Measurements from ENCODE around the gene HNRNPM. TPM values are rescaled to one million over a fixed set of nuclear protein-coding genes. Genes with fewer than 3 reads are reported as not detected.

HNRNPM gene
- total RNA-seq, 5 donors from 2014 or later (not counting 1 experiment from before 2014, with no cell fraction given) = 200 to 272 (median 213) TPM

DNA sequence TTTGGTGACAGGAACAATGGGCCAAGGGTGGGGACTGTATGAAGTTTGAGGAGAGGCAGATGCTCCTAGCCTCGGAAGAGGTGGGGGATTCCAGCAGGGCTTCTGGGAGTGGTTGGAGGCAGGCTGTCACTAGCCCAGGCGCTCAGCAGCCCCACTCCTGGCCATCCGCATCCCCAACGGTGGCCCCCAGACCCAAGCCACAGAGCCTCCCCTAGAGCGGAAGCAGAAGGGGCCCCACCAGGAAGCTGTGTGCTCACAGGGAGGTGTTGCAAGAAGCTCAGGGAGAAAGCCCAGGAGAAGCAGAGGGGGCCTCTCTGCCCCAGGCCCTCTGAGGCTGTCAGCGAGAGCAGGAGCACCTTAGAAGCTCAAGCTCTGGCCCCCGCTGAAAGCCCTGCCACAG is 49.4 kb downstream of the HNRNPM start:
- Mint-ChIP-seq H3K27ac (peak overlapping the region; percentile 69 to 84), H3K4me3 (peak overlapping the region in 1 of 3 donors; percentile 34), H3K4me1 (peaks cover 18 to 25% (median 22%) of the 10 kb centered on the region in 3 donors), H3K27me3 (no peaks in the 10 kb centered on the region), H3K9me3 (no peaks in the 10 kb centered on the region), H3K36me3 (peaks cover 3% of the 10 kb centered on the region)
- Histone ChIP-seq H3K36me3 (ENCODE audit: control insufficient read depth in 2 of 2, extremely low read depth in 1 of 2, insufficient read depth in 1 of 2, low read length in 1 of 2) (peaks cover 5% of the 10 kb centered on the region in 2 donors), H3K4me1 (ENCODE audit: control insufficient read depth in 1 of 2, extremely low read depth in 1 of 2, insufficient read depth in 2 of 2, low read length in 2 of 2) (peaks cover 12 to 27% of the 10 kb centered on the region in 2 experiments), H3K9me3 (no peaks in the 10 kb centered on the region), H3K4me3 (ENCODE audit: control insufficient read depth in 1 of 2, extremely low read depth in 1 of 2, low read length in 1 of 2) (peak overlapping the region in 1 of 2 donors; percentile 20), H3K27me3 (replicated peaks in 1 of 2; ENCODE audit: control insufficient read depth in 2 of 2, extremely low read depth in 1 of 2, insufficient read depth in 2 of 2, low read length in 1 of 2) (no peaks in the 10 kb centered on the region), H3K27ac (ENCODE audit: low read length) (peak overlapping the region; percentile 38)
- ChIA-PET CTCF (no interaction called here), POLR2A (no interaction called here)
- 9% methylated on average over 4 of the region's 7 CpGs for WGBS (ENCODE audit: insufficient coverage)
- DNase-seq (peak in 2 of 35 experiments; percentile 27 to 28), ATAC-seq (replicated peaks in 1 of 4) (peak; percentile 24 to 71 (median 50))

- H3K4me1 Mint-ChIP-seq = peaks cover 27 to 35% (median 31%) of the 10 kb centered on the region in 3 donors
- no peak overlapping the region for H3K4me3 Mint-ChIP-seq
- DNase-seq = no peak
- no peaks in the 10 kb centered on the region for H3K9me3 ChIP-seq
- H3K9me3 Mint-ChIP-seq = no peaks in the 10 kb centered on the region
- no peaks in the 10 kb centered on the region for H3K27me3 Mint-ChIP-seq
- no peak for ATAC-seq (replicated peaks in 1 of 4)
- ChIA-PET POLR2A (no interaction called here), CTCF (no interaction called here)
- H3K27ac ChIP-seq (ENCODE audit: low read length) = no peak overlapping the region
- H3K36me3 Mint-ChIP-seq = no peaks in the 10 kb centered on the region
- no peaks in the 10 kb centered on the region for H3K27me3 ChIP-seq (replicated peaks in 1 of 2; ENCODE audit: control insufficient read depth in 2 of 2, extremely low read depth in 1 of 2, insufficient read depth in 2 of 2, low read length in 1 of 2)
- H3K4me1 ChIP-seq (ENCODE audit: control insufficient read depth in 1 of 2, extremely low read depth in 1 of 2, insufficient read depth in 2 of 2, low read length in 2 of 2) = peaks cover 27 to 47% of the 10 kb centered on the region in 2 experiments
- 95% methylated on average over 21 of the region's 22 CpGs for WGBS (ENCODE audit: insufficient coverage)
- H3K4me3 ChIP-seq (ENCODE audit: control insufficient read depth in 1 of 2, extremely low read depth in 1 of 2, low read length in 1 of 2) = no peak overlapping the region
- H3K27ac Mint-ChIP-seq = no peak overlapping the region
- peaks cover 0 to under 1% of the 10 kb centered on the region in 2 donors for H3K36me3 ChIP-seq (ENCODE audit: control insufficient read depth in 2 of 2, extremely low read depth in 1 of 2, insufficient read depth in 1 of 2, low read length in 1 of 2)
Observed at GRCh38 chr19:8498295-8498694, 53.5 kb downstream of the HNRNPM start.

- no peak overlapping the region for H3K27ac ChIP-seq (ENCODE audit: low read length)
- no peaks in the 10 kb centered on the region for H3K27me3 Mint-ChIP-seq
- H3K9me3 Mint-ChIP-seq = no peaks in the 10 kb centered on the region
- 92% methylated on average over 33 of the region's 41 CpGs for WGBS (ENCODE audit: insufficient coverage)
- no peak overlapping the region for H3K4me3 Mint-ChIP-seq
- H3K4me1 ChIP-seq (ENCODE audit: control insufficient read depth in 1 of 2, extremely low read depth in 1 of 2, insufficient read depth in 2 of 2, low read length in 2 of 2) = peaks cover 25 to 42% of the 10 kb centered on the region in 2 experiments
- no peaks in the 10 kb centered on the region for H3K36me3 ChIP-seq (ENCODE audit: control insufficient read depth in 2 of 2, extremely low read depth in 1 of 2, insufficient read depth in 1 of 2, low read length in 1 of 2)
- no peak for DNase-seq
- H3K4me1 Mint-ChIP-seq = peaks cover 21 to 33% (median 26%) of the 10 kb centered on the region in 3 donors
- ChIA-PET POLR2A (no interaction called here), CTCF (no interaction called here)
- no peaks in the 10 kb centered on the region for H3K9me3 ChIP-seq
- H3K4me3 ChIP-seq (ENCODE audit: control insufficient read depth in 1 of 2, extremely low read depth in 1 of 2, low read length in 1 of 2) = no peak overlapping the region
- no peak for ATAC-seq (replicated peaks in 1 of 4)
- no peaks in the 10 kb centered on the region for H3K36me3 Mint-ChIP-seq
- H3K27ac Mint-ChIP-seq = no peak overlapping the region
- H3K27me3 ChIP-seq (replicated peaks in 1 of 2; ENCODE audit: control insufficient read depth in 2 of 2, extremely low read depth in 1 of 2, insufficient read depth in 2 of 2, low read length in 1 of 2) = no peaks in the 10 kb centered on the region
Observed at GRCh38 chr19:8499048-8499833, 54.5 kb downstream of the HNRNPM start.

- Mint-ChIP-seq H3K9me3 (no peaks in the 10 kb centered on the region), H3K27me3 (no peaks in the 10 kb centered on the region), H3K36me3 (no peaks in the 10 kb centered on the region), H3K4me1 (peaks cover 21 to 30% (median 25%) of the 10 kb centered on the region in 3 donors), H3K27ac (peak overlapping the region in 1 of 2 donors; percentile 61), H3K4me3 (peak overlapping the region in 1 of 3 donors; percentile 16)
- no peak for DNase-seq
- WGBS (ENCODE audit: insufficient coverage) = 72% methylated on average over 6 of the region's 7 CpGs
- peaks cover 23 to 38% of the 10 kb centered on the region in 2 experiments for H3K4me1 ChIP-seq (ENCODE audit: control insufficient read depth in 1 of 2, extremely low read depth in 1 of 2, insufficient read depth in 2 of 2, low read length in 2 of 2)
- H3K9me3 ChIP-seq = no peaks in the 10 kb centered on the region
- ChIA-PET POLR2A (no interaction called here), CTCF (no interaction called here)
- no peaks in the 10 kb centered on the region for H3K27me3 ChIP-seq (replicated peaks in 1 of 2; ENCODE audit: control insufficient read depth in 2 of 2, extremely low read depth in 1 of 2, insufficient read depth in 2 of 2, low read length in 1 of 2)
- no peak overlapping the region for H3K27ac ChIP-seq (ENCODE audit: low read length)
- no peaks in the 10 kb centered on the region for H3K36me3 ChIP-seq (ENCODE audit: control insufficient read depth in 2 of 2, extremely low read depth in 1 of 2, insufficient read depth in 1 of 2, low read length in 1 of 2)
- ATAC-seq (replicated peaks in 1 of 4) = no peak
- no peak overlapping the region for H3K4me3 ChIP-seq (ENCODE audit: control insufficient read depth in 1 of 2, extremely low read depth in 1 of 2, low read length in 1 of 2)
Observed at GRCh38 chr19:8500158-8500557, 55.4 kb downstream of the HNRNPM start.

GRCh38 chr19:8501516-8501915 is 56.7 kb downstream of the HNRNPM start:
- CTCF ChIA-PET = no interaction called here
- no peak overlapping the region for H3K4me3 Mint-ChIP-seq

GRCh38 chr19:8501981-8502380 is 57.2 kb downstream of the HNRNPM start:
- Mint-ChIP-seq H3K4me3 (no peak overlapping the region), H3K36me3 (no peaks in the 10 kb centered on the region), H3K9me3 (no peaks in the 10 kb centered on the region), H3K27ac (no peak overlapping the region), H3K27me3 (no peaks in the 10 kb centered on the region), H3K4me1 (peaks cover 24 to 28% (median 26%) of the 10 kb centered on the region in 3 donors)
- ChIA-PET POLR2A (no interaction called here), CTCF (no interaction called here)
- no peak for ATAC-seq (replicated peaks in 1 of 4)
- Histone ChIP-seq H3K27me3 (replicated peaks in 1 of 2; ENCODE audit: control insufficient read depth in 2 of 2, extremely low read depth in 1 of 2, insufficient read depth in 2 of 2, low read length in 1 of 2) (no peaks in the 10 kb centered on the region), H3K4me3 (ENCODE audit: control insufficient read depth in 1 of 2, extremely low read depth in 1 of 2, low read length in 1 of 2) (no peak overlapping the region), H3K36me3 (ENCODE audit: control insufficient read depth in 2 of 2, extremely low read depth in 1 of 2, insufficient read depth in 1 of 2, low read length in 1 of 2) (no peaks in the 10 kb centered on the region), H3K27ac (ENCODE audit: low read length) (no peak overlapping the region), H3K4me1 (ENCODE audit: control insufficient read depth in 1 of 2, extremely low read depth in 1 of 2, insufficient read depth in 2 of 2, low read length in 2 of 2) (peaks cover 22 to 46% of the 10 kb centered on the region in 2 experiments), H3K9me3 (no peaks in the 10 kb centered on the region)
- DNase-seq = no peak
- WGBS (ENCODE audit: insufficient coverage) = 61% methylated on average over 11 of the region's 14 CpGs

More at GRCh38 chr19:8501516-8501915, 56.7 kb downstream of the HNRNPM start:
- ATAC-seq (replicated peaks in 1 of 4) = no peak
- Mint-ChIP-seq H3K27me3 (no peaks in the 10 kb centered on the region), H3K36me3 (no peaks in the 10 kb centered on the region), H3K27ac (no peak overlapping the region), H3K9me3 (no peaks in the 10 kb centered on the region), H3K4me1 (peaks cover 24 to 27% (median 25%) of the 10 kb centered on the region in 3 donors)
- Histone ChIP-seq H3K27ac (ENCODE audit: low read length) (no peak overlapping the region), H3K4me3 (ENCODE audit: control insufficient read depth in 1 of 2, extremely low read depth in 1 of 2, low read length in 1 of 2) (no peak overlapping the region), H3K9me3 (no peaks in the 10 kb centered on the region), H3K27me3 (replicated peaks in 1 of 2; ENCODE audit: control insufficient read depth in 2 of 2, extremely low read depth in 1 of 2, insufficient read depth in 2 of 2, low read length in 1 of 2) (no peaks in the 10 kb centered on the region), H3K4me1 (ENCODE audit: control insufficient read depth in 1 of 2, extremely low read depth in 1 of 2, insufficient read depth in 2 of 2, low read length in 2 of 2) (peaks cover 22 to 44% of the 10 kb centered on the region in 2 experiments), H3K36me3 (ENCODE audit: control insufficient read depth in 2 of 2, extremely low read depth in 1 of 2, insufficient read depth in 1 of 2, low read length in 1 of 2) (no peaks in the 10 kb centered on the region)
- 72% methylated on average over 4 of the region's 6 CpGs for WGBS (ENCODE audit: insufficient coverage)
- DNase-seq = no peak
- POLR2A ChIA-PET = no interaction called here
